CD4-positive, alpha-beta T cell (primary cell): Measurements from ENCODE around the gene CYTH4. TPM values are rescaled to one million over a fixed set of nuclear protein-coding genes. Genes with fewer than 3 reads are reported as not detected.

Experiments
- ATAC-seq: fragments of 200-7000 bp; cut with Tn5 transposase; one replicate; pipeline ENCODE4 v1.10.0; 2022; ENCODE audit warnings: mild to moderate bottlenecking; ENCODE audit not compliant: poor library complexity
- CTCF ChIA-PET: fragments of 350-600 bp; sonication (Branson Sonifier 250); formaldehyde crosslinking; loops from one replicate; lab custom pipeline; 2021; ENCODE audit warnings: antibody characterized with exemption, inconsistent platforms; lab: Charles Lee
- POLR2A ChIA-PET: fragments of 350-600 bp; sonication (Branson Sonifier 250); formaldehyde crosslinking; loops from one replicate; lab custom pipeline; 2021; ENCODE audit warnings: antibody characterized with exemption, inconsistent platforms; lab: Charles Lee
- DNase-seq, 14 experiments: peaks; one replicate each; pipeline ENCODE4 v3.0.0-alpha.2; 2013 to 2020; ENCODE audit warnings: mixed read lengths in 2 of 14
- H3K27ac ChIP-seq, 2 donors: one replicate each; pipeline versions ENCODE4 v1.5.1 to v1.7.0; 2013; ENCODE audit warnings: low read length in 2 of 2, low read depth in 1 of 2, mild to moderate bottlenecking in 1 of 2
- H3K27me3 ChIP-seq, 2 experiments: 1 replicate in 1 of 2; 2 replicates in 1 of 2; pipeline versions ENCODE4 v1.6.1 to v1.7.0; 2013; ENCODE audit warnings: low read length in 2 of 2, control low read depth in 1 of 2, mild to moderate bottlenecking in 1 of 2, moderate library complexity in 1 of 2; ENCODE audit not compliant: insufficient read depth in 2 of 2, control insufficient read depth in 1 of 2
- H3K36me3 ChIP-seq: one replicate; pipeline ENCODE4 v1.6.1; 2013; ENCODE audit warnings: low read length, control low read depth; ENCODE audit not compliant: insufficient read depth
- H3K4me1 ChIP-seq: one replicate; pipeline ENCODE4 v1.6.1; 2013; ENCODE audit warnings: low read length, control low read depth; ENCODE audit not compliant: insufficient read depth
- H3K4me3 ChIP-seq: one replicate; pipeline ENCODE4 v1.5.1; 2013; ENCODE audit warnings: mild to moderate bottlenecking, low read length, moderate library complexity
- H3K9me3 ChIP-seq, 2 experiments: 1 replicate in 1 of 2; 2 replicates in 1 of 2; pipeline versions ENCODE4 v1.6.1 to v1.7.0; 2013; ENCODE audit warnings: low read length in 2 of 2, mild to moderate bottlenecking in 2 of 2, control low read depth in 1 of 2, moderate library complexity in 1 of 2; ENCODE audit not compliant: control insufficient read depth in 1 of 2, insufficient read depth in 1 of 2
- H3K27ac Mint-ChIP-seq: one replicate; pipeline ENCODE4 v1.8.0; 2020; ENCODE audit warnings: mixed read lengths
- H3K27me3 Mint-ChIP-seq: one replicate; pipeline ENCODE4 v1.8.0; 2021; ENCODE audit warnings: mixed read lengths
- H3K36me3 Mint-ChIP-seq: one replicate; pipeline ENCODE4 v1.8.0; 2021; ENCODE audit warnings: low read depth, mixed read lengths
- H3K4me1 Mint-ChIP-seq: one replicate; pipeline ENCODE4 v1.8.0; 2021; ENCODE audit warnings: low read depth, mixed read lengths
- H3K4me3 Mint-ChIP-seq: one replicate; pipeline ENCODE4 v1.8.0; 2020; ENCODE audit warnings: mild to moderate bottlenecking, mixed read lengths
- H3K9me3 Mint-ChIP-seq: one replicate; pipeline ENCODE4 v1.8.0; 2020; ENCODE audit warnings: mixed read lengths
- intact Hi-C, 2 experiments: fragments of 100-400 bp; cut with DNase I in 1 of 2; cut with micrococcal nuclease in 1 of 2; formaldehyde crosslinking; loops; one replicate each; pipeline versions ENCODE4 v1.15.1 to v1.9.0; 2023 to 2025; cut with DNase I, micrococcal nuclease
- total RNA-seq, 174 experiments: library from RNA in 2 of 174; stranded (reverse) in 2 of 174; gene quantifications; one replicate each; pipeline ENCODE4 v1.2.3 and lab custom pipeline; 2021 to 2026
- TF ChIP-seq, protein P1 (sequence below): fragments of 200-600 bp; IDR thresholded peaks from one replicate; pipeline ENCODE4 v1.8.0; 2022; ENCODE audit warnings: antibody characterized with exemption, mild to moderate bottlenecking

The CYTH4 gene
- total RNA-seq, 2 experiments from 2014 or later: 134 to 138 TPM

- H3K36me3 Mint-ChIP-seq: peaks cover 93% of the 10 kb centered on the region
- DNase-seq: no peak
- peak overlapping the region; percentile 75 for H3K27ac Mint-ChIP-seq
- H3K4me1 Mint-ChIP-seq: peaks cover 67% of the 10 kb centered on the region
- TF ChIP-seq, protein P1, sequence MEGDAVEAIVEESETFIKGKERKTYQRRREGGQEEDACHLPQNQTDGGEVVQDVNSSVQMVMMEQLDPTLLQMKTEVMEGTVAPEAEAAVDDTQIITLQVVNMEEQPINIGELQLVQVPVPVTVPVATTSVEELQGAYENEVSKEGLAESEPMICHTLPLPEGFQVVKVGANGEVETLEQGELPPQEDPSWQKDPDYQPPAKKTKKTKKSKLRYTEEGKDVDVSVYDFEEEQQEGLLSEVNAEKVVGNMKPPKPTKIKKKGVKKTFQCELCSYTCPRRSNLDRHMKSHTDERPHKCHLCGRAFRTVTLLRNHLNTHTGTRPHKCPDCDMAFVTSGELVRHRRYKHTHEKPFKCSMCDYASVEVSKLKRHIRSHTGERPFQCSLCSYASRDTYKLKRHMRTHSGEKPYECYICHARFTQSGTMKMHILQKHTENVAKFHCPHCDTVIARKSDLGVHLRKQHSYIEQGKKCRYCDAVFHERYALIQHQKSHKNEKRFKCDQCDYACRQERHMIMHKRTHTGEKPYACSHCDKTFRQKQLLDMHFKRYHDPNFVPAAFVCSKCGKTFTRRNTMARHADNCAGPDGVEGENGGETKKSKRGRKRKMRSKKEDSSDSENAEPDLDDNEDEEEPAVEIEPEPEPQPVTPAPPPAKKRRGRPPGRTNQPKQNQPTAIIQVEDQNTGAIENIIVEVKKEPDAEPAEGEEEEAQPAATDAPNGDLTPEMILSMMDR: no peak
- CTCF ChIA-PET: no interaction called here
- ATAC-seq: no peak
- H3K4me3 ChIP-seq: no peak overlapping the region
- peak overlapping the region in 1 of 2 donors; percentile 10 for H3K27ac ChIP-seq
- intact Hi-C loops: no loop called here
- no peak overlapping the region for H3K4me3 Mint-ChIP-seq
- H3K9me3 ChIP-seq: peaks cover 0 to 5% of the 10 kb centered on the region in 2 experiments
- peaks cover 81% of the 10 kb centered on the region for H3K4me1 ChIP-seq
- H3K36me3 ChIP-seq: peaks cover 95% of the 10 kb centered on the region
- no peaks in the 10 kb centered on the region for H3K27me3 Mint-ChIP-seq
- no peaks in the 10 kb centered on the region for H3K9me3 Mint-ChIP-seq
- no peaks in the 10 kb centered on the region for H3K27me3 ChIP-seq
- POLR2A ChIA-PET: interaction anchor here (1.7 kb wide), 1 partner anchor 9 kb away, joined by 7 read pairs; no protein-coding TSS in a partner anchor
These were observed 9.4 kb downstream of the CYTH4 start for GRCh38 chr22:37291559-37292298.

DNA sequence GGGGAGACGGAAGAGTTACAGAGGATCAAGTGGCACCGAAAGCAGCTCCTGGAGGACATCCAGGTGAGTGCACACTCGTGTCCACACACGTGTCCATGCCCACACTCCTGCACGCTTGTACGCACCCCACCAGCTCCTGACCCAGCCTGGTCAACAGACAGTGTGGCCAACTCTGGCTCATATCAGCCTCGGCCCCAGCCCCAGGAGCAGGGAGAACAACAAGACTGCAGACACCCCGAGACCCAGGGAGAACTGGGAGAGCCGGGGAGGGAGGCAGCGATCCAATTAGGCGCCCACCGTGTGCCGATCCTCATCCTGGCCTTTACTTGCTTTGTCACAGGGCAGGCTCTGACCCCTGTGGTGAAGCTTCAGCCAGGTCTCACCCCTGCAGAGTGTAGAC is 10.3 kb downstream of the CYTH4 start:
- POLR2A ChIA-PET: no interaction called here
- H3K4me1 ChIP-seq: peaks cover 80% of the 10 kb centered on the region
- TF ChIP-seq, protein P1: no peak

GRCh38 chr22:37293172-37293571 is 10.9 kb downstream of the CYTH4 start:
- DNase-seq (no peak), ATAC-seq (no peak)
- Histone ChIP-seq H3K27me3 (no peaks in the 10 kb centered on the region), H3K4me1 (peaks cover 83% of the 10 kb centered on the region), H3K9me3 (peaks cover 0 to 5% of the 10 kb centered on the region in 2 experiments), H3K4me3 (no peak overlapping the region), H3K36me3 (peaks cover 94% of the 10 kb centered on the region), H3K27ac (peak overlapping the region in 1 of 2 donors; percentile 27)
- Mint-ChIP-seq H3K36me3 (peaks cover 93% of the 10 kb centered on the region), H3K27me3 (no peaks in the 10 kb centered on the region), H3K4me3 (peak overlapping the region; percentile 20), H3K27ac (peak overlapping the region; percentile 74), H3K4me1 (peaks cover 68% of the 10 kb centered on the region), H3K9me3 (no peaks in the 10 kb centered on the region)
- ChIA-PET CTCF (no interaction called here), POLR2A (no interaction called here)
- TF ChIP-seq, protein P1: no peak
- intact Hi-C loops: no loop called here

More for the DNA sequence above, 10.3 kb downstream of the CYTH4 start:
- peaks cover 67% of the 10 kb centered on the region for H3K4me1 Mint-ChIP-seq
- peaks cover 0 to 5% of the 10 kb centered on the region in 2 experiments for H3K9me3 ChIP-seq
- H3K27ac Mint-ChIP-seq: peak overlapping the region; percentile 75
- H3K27me3 ChIP-seq: no peaks in the 10 kb centered on the region
- intact Hi-C loops: no loop called here
- H3K36me3 Mint-ChIP-seq: peaks cover 93% of the 10 kb centered on the region
- peaks cover 95% of the 10 kb centered on the region for H3K36me3 ChIP-seq
- no peaks in the 10 kb centered on the region for H3K9me3 Mint-ChIP-seq
- H3K27ac ChIP-seq: no peak overlapping the region
- H3K4me3 ChIP-seq: no peak overlapping the region
- peak overlapping the region; percentile 11 for H3K4me3 Mint-ChIP-seq
- ATAC-seq: no peak
- no peaks in the 10 kb centered on the region for H3K27me3 Mint-ChIP-seq
- DNase-seq: no peak
- CTCF ChIA-PET: no interaction called here
